GM19043 (cell line): ENCODE measurements around the gene MSH3.
A peak's percentile ranks its signal among the peaks of the same experiment; 100 is the strongest.
"Not testable (repeated sequence)": the region's sequence is repeated elsewhere in the genome, so short reads cannot be mapped to it uniquely, and the experiment has no call there.

Experiments
- ATAC-seq: cut with Tn5 transposase; IDR thresholded peaks from one replicate; pipeline ENCODE4 v1.9.1; 2021; ENCODE audit warnings: low read depth; ENCODE audit not compliant: unreplicated experiment

The MSH3 gene

DNA sequence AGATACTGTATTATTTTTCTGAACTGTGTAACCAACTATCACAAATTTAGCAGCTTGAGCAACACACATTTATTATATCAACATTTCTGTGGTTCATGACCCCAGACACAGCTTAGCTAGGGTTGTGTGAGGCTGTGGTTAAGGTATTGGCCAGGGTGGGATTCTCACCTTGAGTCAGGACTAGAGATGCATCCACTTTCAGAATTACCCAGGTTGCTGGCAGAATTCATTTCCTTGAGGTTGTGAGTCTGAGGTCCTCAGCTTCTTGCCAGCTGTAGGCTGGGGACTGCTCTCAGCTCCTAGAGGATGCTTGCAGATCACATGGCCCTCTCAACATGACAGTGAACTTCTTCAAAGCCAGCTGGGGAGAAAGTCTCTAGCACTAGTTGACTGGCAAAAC, 183.2 kb downstream of the MSH3 start:
- ATAC-seq: peak; percentile 89

- not testable (repeated sequence) for ATAC-seq
Observed at GRCh38 chr5:80841026-80841797, 186.8 kb downstream of the MSH3 start.

GRCh38 chr5:80846422-80846821, 192.0 kb downstream of the MSH3 start:
- ATAC-seq: not testable (repeated sequence)

- not testable (repeated sequence) for ATAC-seq
Observed at GRCh38 chr5:80850168-80850567, 195.7 kb downstream of the MSH3 start.

DNA sequence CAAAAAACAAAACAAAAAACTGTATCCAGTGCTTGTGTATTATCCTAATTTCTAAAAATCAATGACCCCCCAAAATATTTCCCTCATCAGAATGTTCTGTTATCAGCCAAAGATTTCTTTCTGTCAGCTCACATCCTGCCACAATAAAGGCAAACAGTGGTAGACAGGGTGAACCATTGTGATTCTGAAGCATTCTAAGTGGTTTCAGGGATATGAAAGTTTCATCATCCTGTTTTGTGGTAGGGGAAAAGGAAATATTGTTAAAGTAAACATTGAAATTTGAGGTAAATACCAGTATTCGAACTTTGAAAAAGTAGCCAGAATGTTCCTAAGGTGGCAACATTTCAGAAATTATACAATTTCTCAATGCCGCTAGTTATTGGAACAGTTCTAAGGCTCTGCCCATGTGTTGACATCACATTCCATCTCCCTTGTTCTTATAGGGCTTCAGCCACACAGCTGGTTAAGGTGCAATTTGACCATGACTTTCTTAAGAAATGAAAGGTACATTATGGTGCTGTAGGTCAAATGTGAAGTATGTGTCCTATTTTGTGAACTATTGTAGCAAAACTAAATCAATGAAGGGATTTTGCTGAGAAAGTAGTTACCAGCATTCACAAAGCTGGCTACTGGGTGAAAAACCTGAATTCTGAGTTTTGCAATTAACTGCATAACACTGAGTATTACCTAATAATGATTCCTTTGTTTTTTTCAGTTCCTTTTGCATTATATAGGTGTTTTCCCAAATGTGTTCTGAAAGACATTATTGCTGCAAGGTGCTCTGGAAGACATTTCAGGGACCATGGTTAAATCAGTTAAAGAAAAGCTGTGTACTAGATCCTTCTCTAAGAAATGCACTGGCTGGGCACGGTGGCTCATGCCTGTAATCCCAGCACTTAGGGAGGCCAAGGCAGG, 198.1 kb downstream of the MSH3 start:
- ATAC-seq: no peak

DNA sequence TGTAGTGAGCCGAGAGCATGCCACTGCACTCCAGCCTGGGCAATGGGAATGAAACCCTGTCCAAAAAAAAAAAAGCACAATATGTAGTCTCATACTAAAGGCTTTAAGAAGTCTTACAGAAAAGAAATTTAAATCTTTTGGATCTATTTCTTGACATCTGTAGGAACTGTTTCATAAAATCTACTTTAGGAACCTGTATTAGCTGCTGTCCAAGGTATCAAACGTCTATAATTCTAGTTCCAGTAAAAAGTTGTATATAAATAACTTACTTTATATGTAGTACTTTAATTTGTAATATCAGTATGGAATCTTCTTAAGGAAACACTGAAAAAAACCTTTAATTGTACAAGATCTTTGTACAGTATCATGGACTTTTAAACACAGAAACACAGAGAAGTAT, 199.0 kb downstream of the MSH3 start:
- ATAC-seq: no peak

DNA sequence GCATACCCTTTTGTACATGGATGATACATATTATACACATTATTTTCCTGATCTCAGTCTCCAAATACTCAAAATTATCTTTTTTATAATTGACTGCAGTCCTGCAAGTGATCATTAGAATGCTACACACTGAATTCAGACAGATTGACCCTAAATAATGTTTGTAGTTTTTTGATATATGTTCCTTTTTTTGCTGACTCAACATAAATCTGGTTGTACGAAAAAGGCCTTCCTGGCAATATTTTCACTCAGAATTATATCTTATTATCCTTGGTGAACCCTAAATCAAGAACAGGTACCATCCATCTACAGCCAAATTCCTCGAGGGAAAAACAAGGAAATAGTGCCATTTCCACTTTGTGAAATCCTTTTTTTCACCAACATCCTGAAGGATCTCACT, 200.1 kb downstream of the MSH3 start:
- ATAC-seq: no peak

DNA sequence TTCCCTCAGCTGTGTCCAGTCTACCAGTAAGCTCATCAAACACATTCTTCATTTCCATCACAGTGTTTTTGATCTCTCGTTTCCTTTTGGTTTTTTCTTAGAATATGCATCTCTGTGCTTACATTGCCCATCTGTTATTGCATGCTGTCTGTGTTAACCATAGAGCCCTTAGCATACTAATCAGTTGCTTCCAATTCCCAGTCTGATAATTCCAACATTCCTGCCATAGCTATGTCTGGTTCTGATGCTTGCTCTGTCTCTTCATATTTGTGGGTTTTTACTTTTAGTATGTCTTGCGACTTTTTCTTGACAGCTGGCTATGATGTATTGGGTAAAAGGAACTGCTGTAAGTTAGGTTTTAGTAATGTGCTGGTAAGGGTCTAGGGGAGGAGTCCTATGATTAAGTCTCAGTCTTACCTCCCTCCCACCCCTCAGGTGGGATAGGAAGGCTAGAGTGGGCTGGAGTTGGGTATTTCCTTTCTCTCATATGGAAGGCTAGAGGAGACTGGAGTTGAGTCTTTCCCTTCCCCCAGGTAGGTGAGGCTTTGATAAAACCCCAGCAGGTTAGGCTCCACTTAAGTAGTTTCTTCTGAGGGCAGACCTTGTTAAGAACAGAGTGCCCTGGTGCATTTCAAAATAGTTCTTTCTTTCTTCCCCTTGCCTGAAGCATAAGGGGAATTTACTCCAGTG, 206.6 kb downstream of the MSH3 start:
- ATAC-seq: no peak

GRCh38 chr5:80863708-80864107, 209.3 kb downstream of the MSH3 start:
- no peak for ATAC-seq

DNA sequence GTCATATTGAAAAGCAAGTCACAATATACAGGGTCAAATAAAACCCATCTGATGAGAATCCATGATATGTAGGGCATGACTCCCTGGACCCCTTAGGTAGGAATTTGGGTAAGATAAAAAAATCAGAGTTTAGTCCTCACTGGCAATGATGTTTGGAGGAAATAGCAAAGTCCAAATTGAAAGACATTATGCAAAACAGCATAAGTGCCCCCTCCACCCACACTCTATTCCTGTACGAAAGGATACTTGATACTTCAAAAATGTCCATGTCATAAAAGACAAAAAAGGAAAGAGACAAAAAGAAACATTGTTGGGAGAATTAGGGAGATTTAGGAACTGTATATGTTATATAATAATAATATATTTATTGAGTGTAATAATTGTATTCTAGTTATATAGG, 209.7 kb downstream of the MSH3 start:
- ATAC-seq: no peak

- peak; percentile 63 for ATAC-seq
Observed at GRCh38 chr5:80864706-80865435, 210.4 kb downstream of the MSH3 start.

GRCh38 chr5:80865551-80865950, 211.1 kb downstream of the MSH3 start:
- ATAC-seq: no peak

- no peak for ATAC-seq
Observed at GRCh38 chr5:80866371-80866770, 211.9 kb downstream of the MSH3 start.

DNA sequence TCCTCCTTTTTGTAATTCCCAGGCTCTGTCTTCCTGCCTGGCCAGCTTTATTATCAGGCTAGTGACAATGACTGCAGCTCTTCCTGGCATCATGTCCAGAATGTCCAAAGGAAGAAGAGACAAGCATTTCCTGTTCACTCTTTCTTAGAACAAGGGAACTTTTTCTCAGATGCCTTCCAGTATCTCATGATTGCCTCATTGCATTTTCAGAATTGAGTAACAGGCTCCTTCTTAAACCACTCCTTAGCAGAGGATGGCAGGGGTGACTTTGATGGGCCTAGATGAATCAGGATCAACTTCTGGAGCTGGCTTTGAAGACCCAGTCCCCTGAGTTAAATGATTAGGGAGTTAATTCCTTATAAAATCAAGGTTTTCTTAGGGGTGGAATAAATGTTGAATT, 212.8 kb downstream of the MSH3 start:
- ATAC-seq: no peak

GRCh38 chr5:80870442-80870841, 216.0 kb downstream of the MSH3 start:
- ATAC-seq: no peak

- ATAC-seq: no peak
Observed at GRCh38 chr5:80871541-80871961, 217.1 kb downstream of the MSH3 start.

DNA sequence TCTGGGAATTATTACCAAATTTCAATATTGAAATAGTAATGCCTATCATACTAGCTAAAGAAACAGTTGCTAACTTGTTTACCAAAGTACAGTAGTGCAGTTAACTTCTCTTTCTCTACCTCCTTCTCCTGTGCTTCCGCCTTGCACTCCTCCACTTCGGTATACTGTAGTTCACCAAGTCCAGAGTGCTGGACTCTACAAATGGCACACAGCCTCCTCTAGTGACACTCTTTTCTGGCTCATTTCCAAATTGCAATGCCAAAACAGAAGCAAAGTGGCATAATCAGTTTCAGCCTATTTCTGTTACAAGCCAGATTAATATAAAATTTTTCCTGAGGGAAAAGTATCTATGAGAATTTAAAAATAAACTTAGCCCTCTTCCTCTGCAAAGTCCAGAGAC, 219.7 kb downstream of the MSH3 start:
- ATAC-seq: no peak

- ATAC-seq: no peak
Observed at GRCh38 chr5:80877592-80877991, 223.1 kb downstream of the MSH3 start.

DNA sequence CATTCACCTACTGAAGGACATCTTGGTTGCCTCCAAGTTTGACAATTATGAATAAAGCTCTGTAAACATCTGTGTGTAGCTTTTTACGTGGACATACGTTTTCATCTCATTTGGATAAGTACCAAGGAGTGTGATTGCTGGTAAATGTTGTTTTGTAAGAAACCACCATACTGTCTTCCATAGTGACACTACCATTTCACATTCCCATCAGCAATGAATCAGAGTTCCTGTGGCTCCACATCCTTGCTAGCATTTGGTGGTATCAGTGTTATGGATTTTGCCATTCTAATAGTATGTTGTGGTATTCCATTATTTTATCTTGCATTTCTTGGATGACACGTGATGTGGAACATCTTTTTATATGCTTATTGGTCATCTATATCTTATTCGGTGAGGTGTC, 227.3 kb downstream of the MSH3 start:
- ATAC-seq: no peak

- ATAC-seq: not testable (repeated sequence)
Observed at GRCh38 chr5:80883390-80883789, 228.9 kb downstream of the MSH3 start.
